ENCODE data around the gene LEO1. TPM values are rescaled to one million over a fixed set of nuclear protein-coding genes. Genes with fewer than 3 reads are reported as not detected.

Gene LEO1
- total RNA-seq, 4 donors from 2014 or later, result 7.9 to 14.1 (median 10.5) TPM

GRCh38 chr15:51924156-51925068 is 47.2 kb downstream of the LEO1 start:
- no peaks in the 10 kb centered on the region for H3K27me3 ChIP-seq
- intact Hi-C loops (cut with DNase I), result no loop called here
- no peak overlapping the region for H3K4me3 ChIP-seq
- H3K9me3 ChIP-seq, result no peaks in the 10 kb centered on the region
- TF ChIP-seq POLR2A (IDR thresholded peaks at IDR 0.05; ENCODE audit: low read depth), result no peak
- TF ChIP-seq CTCF (IDR thresholded peaks at IDR 0.05), result no peak
- no peak for TF ChIP-seq POLR2AphosphoS5 (IDR thresholded peaks at IDR 0.05)
- no peak for TF ChIP-seq EP300 (IDR thresholded peaks at IDR 0.05)
- no peaks in the 10 kb centered on the region for H3K4me1 ChIP-seq
- H3K36me3 ChIP-seq, result peaks cover 0 to 66% (median 49%) of the 10 kb centered on the region in 4 donors
- WGBS, result 70% methylated on average over 11 of the region's 11 CpGs
- H3K27ac ChIP-seq (replicated peaks in 1 of 4), result no peak overlapping the region
- no peak for DNase-seq (ENCODE audit: extremely low spot score)

- TF ChIP-seq CTCF (IDR thresholded peaks at IDR 0.05) (no peak), POLR2AphosphoS5 (IDR thresholded peaks at IDR 0.05) (no peak), POLR2A (IDR thresholded peaks at IDR 0.05; ENCODE audit: low read depth) (no peak), EP300 (IDR thresholded peaks at IDR 0.05) (no peak)
- Histone ChIP-seq H3K27ac (replicated peaks in 1 of 4) (no peak overlapping the region), H3K4me1 (no peaks in the 10 kb centered on the region), H3K27me3 (no peaks in the 10 kb centered on the region), H3K9me3 (no peaks in the 10 kb centered on the region), H3K4me3 (no peak overlapping the region), H3K36me3 (peaks cover 12 to 80% (median 63%) of the 10 kb centered on the region in 4 donors)
- WGBS, result 90% methylated on average over 1 of the region's 2 CpGs
- intact Hi-C loops (cut with DNase I), result no loop called here
- DNase-seq (ENCODE audit: extremely low spot score), result no peak
These were observed 54.1 kb downstream of the LEO1 start for GRCh38 chr15:51917493-51917892.

GRCh38 chr15:51912528-51912927 is 59.0 kb downstream of the LEO1 start:
- intact Hi-C loops (cut with DNase I), result no loop called here
- Histone ChIP-seq H3K4me3 (no peak overlapping the region), H3K27ac (replicated peaks in 1 of 4) (no peak overlapping the region), H3K9me3 (no peaks in the 10 kb centered on the region), H3K36me3 (peaks cover 19 to 83% (median 63%) of the 10 kb centered on the region in 4 donors), H3K27me3 (no peaks in the 10 kb centered on the region), H3K4me1 (no peaks in the 10 kb centered on the region)
- no peak for TF ChIP-seq CTCF (IDR thresholded peaks at IDR 0.05)
- TF ChIP-seq POLR2AphosphoS5 (IDR thresholded peaks at IDR 0.05), result no peak
- TF ChIP-seq POLR2A (IDR thresholded peaks at IDR 0.05; ENCODE audit: low read depth), result no peak
- TF ChIP-seq EP300 (IDR thresholded peaks at IDR 0.05), result no peak
- DNase-seq (ENCODE audit: extremely low spot score), result no peak
- WGBS, result 98% methylated on average over 3 of the region's 3 CpGs

- intact Hi-C loops (cut with DNase I), result no loop called here
- Histone ChIP-seq H3K27ac (replicated peaks in 1 of 4) (no peak overlapping the region), H3K36me3 (peaks cover 7 to 80% (median 61%) of the 10 kb centered on the region in 4 donors), H3K4me1 (peaks cover 0 to 1% (median 0%) of the 10 kb centered on the region in 4 donors), H3K27me3 (no peaks in the 10 kb centered on the region), H3K9me3 (no peaks in the 10 kb centered on the region), H3K4me3 (no peak overlapping the region)
- no peak for DNase-seq (ENCODE audit: extremely low spot score)
- WGBS, result 91% methylated on average over 2 of the region's 2 CpGs
- TF ChIP-seq EP300 (IDR thresholded peaks at IDR 0.05) (no peak), CTCF (IDR thresholded peaks at IDR 0.05) (no peak), POLR2AphosphoS5 (IDR thresholded peaks at IDR 0.05) (no peak), POLR2A (IDR thresholded peaks at IDR 0.05; ENCODE audit: low read depth) (no peak)
These were observed 62.0 kb downstream of the LEO1 start for GRCh38 chr15:51909584-51909983.
